ENCODE measurements around the gene CAPN9. TPM values are rescaled to one million over a fixed set of nuclear protein-coding genes. Genes with fewer than 3 reads are reported as not detected.
"Not testable (repeated sequence)": the region's sequence is repeated elsewhere in the genome, so short reads cannot be mapped to it uniquely, and the experiment has no call there.

The CAPN9 gene
- total RNA-seq, 1 donor from 2014 or later = not detected

DNA sequence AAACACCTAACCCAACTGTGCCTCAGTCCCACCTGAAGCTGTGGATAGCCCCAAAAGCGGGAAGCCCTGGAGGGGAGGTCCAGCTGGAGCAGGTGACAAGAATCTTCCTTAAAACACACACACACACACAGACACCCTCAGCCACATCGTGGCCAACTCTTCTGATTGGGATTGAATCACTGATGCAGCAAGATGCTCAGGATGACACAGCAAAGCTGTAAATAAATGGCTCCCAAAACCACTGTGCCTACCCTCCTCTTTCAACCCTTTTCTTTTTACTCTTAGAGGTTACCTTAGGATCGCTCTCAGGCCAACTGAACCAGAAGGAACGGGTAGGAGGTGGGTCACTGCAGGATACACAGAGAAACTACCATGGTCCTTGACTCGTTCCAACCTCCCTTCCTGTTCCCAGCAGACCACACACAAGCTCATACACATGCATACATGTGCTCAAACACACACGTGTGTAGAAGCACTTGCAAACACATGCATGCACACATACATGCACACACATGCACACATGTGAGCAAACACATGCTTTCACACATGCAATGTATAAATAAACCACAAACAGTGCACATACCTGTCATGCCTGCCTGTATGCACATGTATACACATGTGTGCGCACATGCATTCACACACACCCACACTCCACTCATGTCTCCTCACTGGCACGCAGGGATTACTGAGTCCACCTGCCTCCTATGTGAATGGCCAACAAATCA, 14.4 kb downstream of the CAPN9 start:
- Mint-ChIP-seq H3K27me3 (peaks cover 2% of the 10 kb centered on the region), H3K4me1 (no peaks in the 10 kb centered on the region), H3K36me3 (ENCODE audit: low read depth) (no peaks in the 10 kb centered on the region), H3K4me3 (no peak overlapping the region), H3K27ac (no peak overlapping the region), H3K9me3 (no peaks in the 10 kb centered on the region)
- no peak for DNase-seq
- intact Hi-C loops (cut with micrococcal nuclease) = no loop called here

DNA sequence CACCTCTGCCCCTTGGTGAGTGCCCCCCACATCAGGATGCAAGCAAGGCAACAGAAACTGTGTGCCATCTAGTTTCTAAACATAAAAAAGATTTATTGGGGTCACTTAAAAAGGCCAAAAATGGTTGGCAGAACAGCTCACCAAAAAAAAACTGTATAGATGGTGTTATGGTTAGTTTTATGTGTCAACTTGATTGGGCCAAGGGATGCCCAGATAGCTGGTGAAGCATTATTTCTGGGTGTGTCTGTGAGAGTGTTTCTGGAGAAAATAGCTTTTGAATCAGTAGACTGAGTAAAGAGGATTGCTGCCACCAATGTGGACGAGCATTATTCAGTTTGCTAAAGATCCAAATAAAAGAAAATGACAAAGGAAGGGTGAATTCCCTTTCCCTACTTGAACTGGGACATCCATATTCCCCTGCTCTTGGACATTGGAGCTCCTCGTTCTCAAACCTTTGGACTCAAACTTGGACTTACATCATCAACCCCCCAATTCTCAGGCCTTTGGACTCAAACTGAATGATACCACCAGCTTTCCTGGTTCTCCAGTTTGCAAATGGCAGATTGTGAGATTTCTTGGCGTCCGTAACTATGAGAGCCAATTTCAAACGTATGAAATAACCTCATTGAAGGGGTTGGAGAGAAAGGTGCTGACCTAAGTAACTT, 16.9 kb downstream of the CAPN9 start:
- DNase-seq = no peak
- H3K27ac Mint-ChIP-seq = no peak overlapping the region
- no peak overlapping the region for H3K4me3 Mint-ChIP-seq
- no peaks in the 10 kb centered on the region for H3K9me3 Mint-ChIP-seq
- no peaks in the 10 kb centered on the region for H3K4me1 Mint-ChIP-seq
- H3K36me3 Mint-ChIP-seq (ENCODE audit: low read depth) = no peaks in the 10 kb centered on the region
- peaks cover 2% of the 10 kb centered on the region for H3K27me3 Mint-ChIP-seq
- intact Hi-C loops (cut with micrococcal nuclease) = no loop called here

DNA sequence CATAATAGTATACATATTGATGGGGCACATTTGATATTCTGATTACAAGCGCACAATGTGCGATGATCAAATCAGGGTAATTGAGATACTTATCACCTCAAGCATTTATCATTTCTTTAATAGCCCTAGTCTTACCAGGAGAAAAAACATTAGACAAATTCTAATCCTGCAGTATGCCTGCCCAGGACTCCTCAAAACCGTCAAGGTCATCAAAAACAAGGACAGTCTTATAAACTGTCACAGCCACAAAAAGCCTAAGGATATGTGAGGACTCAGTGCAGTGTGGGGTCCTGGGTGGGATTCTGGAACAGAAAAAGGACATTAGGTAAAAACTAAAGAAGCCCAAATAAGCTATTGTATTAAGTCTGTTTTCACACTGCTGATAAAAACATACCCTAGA, 19.1 kb downstream of the CAPN9 start:
- Mint-ChIP-seq H3K27ac (no peak overlapping the region), H3K27me3 (peaks cover 2% of the 10 kb centered on the region), H3K9me3 (no peaks in the 10 kb centered on the region), H3K4me1 (no peaks in the 10 kb centered on the region), H3K36me3 (ENCODE audit: low read depth) (no peaks in the 10 kb centered on the region), H3K4me3 (no peak overlapping the region)
- no peak for DNase-seq
- intact Hi-C loops (cut with micrococcal nuclease) = no loop called here

DNA sequence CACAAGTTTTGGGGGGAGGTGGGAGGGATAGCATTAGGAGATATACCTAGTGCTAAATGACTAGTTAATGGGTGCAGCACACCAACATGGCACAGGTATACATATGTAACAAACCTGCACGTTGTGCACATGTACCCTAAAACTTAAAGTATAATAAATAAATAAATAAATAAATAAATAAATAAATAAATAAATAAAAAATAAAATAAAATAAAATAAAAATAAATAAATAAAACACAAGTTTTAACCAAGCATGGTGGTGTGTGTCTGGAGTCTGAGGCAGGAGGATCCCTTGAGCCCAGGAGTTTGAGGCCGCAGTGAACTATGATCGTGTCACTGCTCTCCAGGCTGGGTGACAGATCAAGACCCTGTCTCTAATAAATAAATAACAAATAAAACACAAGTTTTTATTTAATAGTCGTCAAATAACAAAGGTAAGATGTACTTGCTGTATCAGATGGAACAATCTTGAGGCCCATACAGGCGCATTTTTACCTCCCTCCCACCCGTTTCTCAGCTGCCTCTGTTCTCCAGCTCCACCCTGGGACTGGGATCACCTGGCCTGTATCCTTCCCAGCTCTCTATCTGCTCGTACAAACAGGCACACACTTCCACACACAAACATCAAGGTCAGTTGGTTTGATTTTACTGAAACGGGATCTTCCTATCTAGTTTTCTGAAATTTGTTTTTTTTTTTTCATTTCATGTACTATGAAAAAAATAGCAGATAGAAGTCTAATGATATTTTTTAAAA, 20.8 kb downstream of the CAPN9 start:
- H3K4me3 Mint-ChIP-seq; H3K4me1 Mint-ChIP-seq; DNase-seq; intact Hi-C loops (cut with micrococcal nuclease); H3K36me3 Mint-ChIP-seq (ENCODE audit: low read depth); H3K27me3 Mint-ChIP-seq; H3K27ac Mint-ChIP-seq; H3K9me3 Mint-ChIP-seq: not testable (repeated sequence)

DNA sequence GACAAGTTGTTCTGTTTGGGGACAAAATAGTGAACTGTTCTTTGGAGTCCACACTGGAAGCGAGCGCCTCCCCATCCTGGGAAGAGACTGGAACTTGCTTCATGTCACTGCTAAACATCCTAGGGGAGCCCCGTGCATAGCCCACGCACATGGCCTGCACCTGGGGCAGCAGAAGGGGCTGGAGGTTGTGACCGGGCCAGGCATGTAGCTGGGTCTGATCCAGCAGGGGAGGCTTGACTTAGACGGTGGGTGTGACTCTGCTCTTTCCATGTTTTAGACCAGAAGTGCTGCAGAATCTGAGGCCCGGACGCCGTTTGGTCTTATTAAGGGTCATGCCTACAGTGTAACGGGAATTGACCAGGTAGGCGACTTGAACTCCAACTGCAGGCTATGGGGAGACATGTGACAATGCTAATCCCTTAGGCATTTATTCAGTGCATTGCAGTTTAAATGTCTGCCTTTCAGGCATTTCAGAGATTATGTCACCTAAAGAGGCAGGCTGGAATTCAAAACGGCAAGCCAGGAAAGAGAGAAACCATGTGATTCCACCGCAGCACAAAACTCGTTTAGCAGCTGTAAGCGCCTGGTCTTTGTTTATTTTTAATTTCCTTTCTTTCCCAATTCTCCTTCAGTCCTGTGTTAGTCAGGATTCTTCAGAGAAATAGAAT, 21.8 kb downstream of the CAPN9 start:
- H3K4me1 Mint-ChIP-seq = no peaks in the 10 kb centered on the region
- intact Hi-C loops (cut with micrococcal nuclease) = no loop called here
- H3K4me3 Mint-ChIP-seq = no peak overlapping the region
- no peaks in the 10 kb centered on the region for H3K9me3 Mint-ChIP-seq
- H3K27me3 Mint-ChIP-seq = no peaks in the 10 kb centered on the region
- DNase-seq = no peak
- no peaks in the 10 kb centered on the region for H3K36me3 Mint-ChIP-seq (ENCODE audit: low read depth)
- H3K27ac Mint-ChIP-seq = no peak overlapping the region

DNA sequence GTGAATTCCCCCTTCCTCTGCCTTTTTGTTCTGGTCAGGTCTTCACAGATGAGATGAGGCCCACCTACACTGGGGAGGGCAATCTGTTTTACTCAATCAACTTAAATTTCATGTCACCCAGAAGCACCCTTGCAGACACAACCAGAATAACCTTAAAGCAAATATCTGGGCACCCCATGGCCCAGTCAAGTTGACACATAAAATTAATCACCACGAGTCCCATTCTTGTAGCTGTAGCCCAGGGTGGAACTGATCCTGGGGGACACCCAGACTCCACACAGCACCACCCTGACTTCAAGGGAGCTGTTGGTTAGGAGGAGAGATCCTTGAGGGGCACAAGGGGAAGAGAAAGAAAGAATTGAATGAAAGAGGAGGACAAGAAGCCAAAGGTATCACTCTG, 23.1 kb downstream of the CAPN9 start:
- no peak for DNase-seq
- no peaks in the 10 kb centered on the region for H3K9me3 Mint-ChIP-seq
- no peaks in the 10 kb centered on the region for H3K27me3 Mint-ChIP-seq
- H3K27ac Mint-ChIP-seq = no peak overlapping the region
- no peak overlapping the region for H3K4me3 Mint-ChIP-seq
- no peaks in the 10 kb centered on the region for H3K4me1 Mint-ChIP-seq
- no peaks in the 10 kb centered on the region for H3K36me3 Mint-ChIP-seq (ENCODE audit: low read depth)
- intact Hi-C loops (cut with micrococcal nuclease) = no loop called here

DNA sequence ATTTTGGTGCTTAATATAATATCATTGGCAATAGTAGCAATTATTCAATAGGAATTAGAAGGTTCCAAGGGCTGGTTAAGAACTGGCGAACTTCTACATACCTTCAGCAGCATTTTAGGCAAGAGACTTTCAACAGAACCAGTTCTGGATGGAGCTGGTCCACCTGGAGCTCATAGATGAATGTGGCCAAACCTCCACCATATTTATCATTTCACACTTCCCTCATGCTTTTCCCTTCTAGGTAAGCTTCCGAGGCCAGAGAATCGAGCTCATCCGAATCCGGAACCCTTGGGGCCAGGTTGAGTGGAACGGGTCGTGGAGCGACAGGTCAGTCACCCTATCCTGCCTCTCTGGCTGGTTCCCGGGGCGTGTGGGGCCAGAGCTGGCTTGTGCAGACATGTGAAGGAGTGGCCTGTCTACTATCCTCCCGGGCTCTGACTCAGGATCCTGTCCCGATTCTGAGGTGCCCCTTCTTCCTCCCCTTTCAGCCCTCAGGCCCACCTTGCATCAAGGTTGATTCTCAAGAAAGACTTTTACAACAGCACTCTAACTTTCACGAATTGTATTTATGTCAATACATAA, 24.7 kb downstream of the CAPN9 start:
- no peak for DNase-seq
- no peak overlapping the region for H3K27ac Mint-ChIP-seq
- intact Hi-C loops (cut with micrococcal nuclease) = no loop called here
- no peaks in the 10 kb centered on the region for H3K36me3 Mint-ChIP-seq (ENCODE audit: low read depth)
- H3K9me3 Mint-ChIP-seq = no peaks in the 10 kb centered on the region
- H3K27me3 Mint-ChIP-seq = no peaks in the 10 kb centered on the region
- H3K4me1 Mint-ChIP-seq = no peaks in the 10 kb centered on the region
- no peak overlapping the region for H3K4me3 Mint-ChIP-seq

DNA sequence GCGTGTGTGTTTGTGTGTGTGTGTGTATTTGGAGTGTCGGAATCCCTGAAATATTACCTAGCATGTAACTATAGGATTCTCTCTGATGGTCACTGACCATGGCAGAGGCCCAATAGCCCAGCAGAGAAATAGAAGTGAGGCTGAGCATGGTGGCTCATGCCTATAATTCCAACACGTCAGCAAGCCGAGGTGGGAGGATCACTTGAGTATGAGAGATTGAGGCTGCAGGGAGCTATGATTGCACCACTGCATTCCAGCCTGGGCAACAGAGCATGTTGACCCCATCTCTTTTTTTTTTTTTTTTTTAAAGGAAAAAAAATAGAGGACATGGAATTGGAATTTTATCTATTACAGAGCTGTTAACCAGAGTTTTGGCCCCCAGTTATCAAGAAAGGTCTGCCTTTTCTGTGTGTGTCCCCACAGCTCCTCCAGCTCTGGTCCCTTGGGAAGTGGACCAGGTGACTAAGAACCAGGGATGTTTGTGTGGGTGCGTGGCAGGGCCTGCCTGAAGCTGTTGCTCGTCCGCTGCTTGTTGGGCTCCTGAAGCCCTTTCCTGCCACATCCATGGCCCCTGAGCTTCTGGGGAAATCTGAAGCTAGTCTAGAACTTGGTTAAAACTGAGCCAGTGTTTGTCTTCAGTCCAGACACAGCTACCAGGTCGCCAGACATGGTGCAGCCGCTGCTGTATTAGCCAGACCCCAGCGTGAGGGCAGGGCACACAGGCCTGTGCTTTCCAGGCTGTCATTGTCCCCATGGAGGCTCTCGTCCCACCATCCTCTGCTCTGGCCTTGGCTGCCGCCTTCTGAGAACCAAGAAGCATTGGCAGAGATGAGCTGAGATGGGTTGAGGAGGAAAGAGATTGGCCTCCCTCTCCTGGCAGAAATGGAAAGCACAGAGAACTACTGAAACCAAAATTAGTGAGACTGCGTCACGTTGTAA, 25.5 kb downstream of the CAPN9 start:
- no peak overlapping the region for H3K4me3 Mint-ChIP-seq
- intact Hi-C loops (cut with micrococcal nuclease) = no loop called here
- no peaks in the 10 kb centered on the region for H3K4me1 Mint-ChIP-seq
- H3K36me3 Mint-ChIP-seq (ENCODE audit: low read depth) = no peaks in the 10 kb centered on the region
- no peaks in the 10 kb centered on the region for H3K27me3 Mint-ChIP-seq
- H3K9me3 Mint-ChIP-seq = no peaks in the 10 kb centered on the region
- H3K27ac Mint-ChIP-seq = no peak overlapping the region
- no peak for DNase-seq

DNA sequence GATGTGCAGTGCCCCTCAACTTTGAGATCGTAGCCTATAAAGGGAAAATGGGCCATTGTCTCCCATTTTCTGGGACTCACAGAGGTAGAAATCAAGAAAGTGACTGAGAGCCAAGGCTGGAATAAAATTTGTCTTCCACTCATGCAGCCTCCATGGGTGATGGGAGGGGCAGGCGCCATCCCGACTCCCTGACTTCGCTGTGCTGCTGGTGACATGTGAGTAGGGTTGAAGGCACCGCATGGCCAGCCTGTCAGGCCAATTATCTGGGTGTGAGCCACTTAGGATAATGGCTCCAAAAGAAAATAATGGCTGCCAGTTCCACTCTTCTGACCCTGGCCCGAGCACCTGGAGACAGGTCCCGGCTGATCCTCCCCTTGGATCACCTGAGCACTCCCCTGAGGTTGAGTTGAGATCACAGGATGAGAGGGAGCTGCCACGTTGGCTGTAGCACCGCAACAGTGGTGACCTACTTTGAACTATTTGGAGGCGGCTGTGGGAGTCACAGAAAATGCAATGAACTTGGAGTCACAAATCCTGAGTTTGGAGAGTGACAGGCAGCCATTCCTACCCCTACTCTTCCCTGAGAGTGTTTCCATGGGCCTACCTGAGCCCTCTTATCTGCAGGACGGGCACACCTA, 26.3 kb downstream of the CAPN9 start:
- H3K4me1 Mint-ChIP-seq = no peaks in the 10 kb centered on the region
- no peaks in the 10 kb centered on the region for H3K36me3 Mint-ChIP-seq (ENCODE audit: low read depth)
- intact Hi-C loops (cut with micrococcal nuclease) = no loop called here
- no peaks in the 10 kb centered on the region for H3K27me3 Mint-ChIP-seq
- DNase-seq = no peak
- no peaks in the 10 kb centered on the region for H3K9me3 Mint-ChIP-seq
- H3K27ac Mint-ChIP-seq = no peak overlapping the region
- no peak overlapping the region for H3K4me3 Mint-ChIP-seq

DNA sequence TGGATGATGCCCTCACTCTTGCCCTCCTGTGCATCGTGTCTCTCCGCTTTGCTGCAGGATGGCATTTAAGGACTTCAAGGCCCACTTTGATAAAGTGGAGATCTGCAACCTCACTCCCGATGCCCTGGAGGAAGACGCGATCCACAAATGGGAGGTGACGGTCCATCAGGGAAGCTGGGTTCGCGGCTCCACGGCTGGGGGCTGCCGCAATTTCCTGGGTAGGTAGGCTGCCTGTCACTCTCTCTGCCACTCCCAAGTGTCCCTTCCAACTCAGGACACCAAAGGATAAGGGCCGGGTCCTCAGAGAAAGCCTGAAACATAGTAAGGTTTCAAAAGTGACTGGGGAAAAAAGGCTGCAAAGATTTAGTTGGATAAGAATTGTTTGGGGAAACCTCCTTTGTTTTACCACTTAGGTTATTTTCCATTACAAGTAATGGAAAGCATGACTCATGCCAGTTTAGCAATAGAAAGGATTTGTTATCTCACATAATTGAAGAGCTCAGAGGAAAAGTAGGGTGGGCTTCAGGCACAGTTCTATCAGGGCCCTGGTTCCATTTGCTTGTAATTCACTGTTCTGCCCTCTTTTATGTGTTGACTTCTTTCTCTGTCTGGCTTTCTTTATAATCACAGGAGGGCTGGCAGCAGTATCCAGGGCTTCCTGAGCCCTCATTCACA, 31.9 kb downstream of the CAPN9 start:
- Mint-ChIP-seq H3K27ac (no peak overlapping the region), H3K9me3 (no peaks in the 10 kb centered on the region), H3K4me1 (no peaks in the 10 kb centered on the region), H3K36me3 (ENCODE audit: low read depth) (no peaks in the 10 kb centered on the region), H3K4me3 (no peak overlapping the region), H3K27me3 (peaks cover 4% of the 10 kb centered on the region)
- intact Hi-C loops (cut with micrococcal nuclease) = no loop called here
- DNase-seq = no peak

DNA sequence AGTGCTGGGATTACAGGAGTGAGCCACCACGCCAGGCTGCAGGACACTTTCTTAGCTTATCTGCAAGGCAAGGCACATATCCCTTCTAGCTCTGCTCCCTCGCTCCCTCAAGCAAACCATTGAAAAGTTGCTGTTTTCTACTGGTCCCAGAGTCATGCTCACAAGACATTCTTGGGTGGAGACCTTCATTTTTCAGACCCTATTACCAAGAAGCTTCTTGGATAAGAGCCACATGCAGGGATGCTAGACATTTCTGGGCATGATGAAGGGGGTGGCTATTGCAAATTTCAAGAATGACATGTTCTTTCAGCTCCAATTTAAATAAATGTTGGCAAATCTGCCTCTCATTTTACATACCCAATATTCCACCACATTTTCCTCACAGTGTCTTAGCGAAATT, 33.9 kb downstream of the CAPN9 start:
- Mint-ChIP-seq H3K36me3 (ENCODE audit: low read depth) (no peaks in the 10 kb centered on the region), H3K27ac (no peak overlapping the region), H3K27me3 (peaks cover 4% of the 10 kb centered on the region), H3K4me3 (no peak overlapping the region), H3K4me1 (no peaks in the 10 kb centered on the region), H3K9me3 (no peaks in the 10 kb centered on the region)
- intact Hi-C loops (cut with micrococcal nuclease) = no loop called here
- no peak for DNase-seq

DNA sequence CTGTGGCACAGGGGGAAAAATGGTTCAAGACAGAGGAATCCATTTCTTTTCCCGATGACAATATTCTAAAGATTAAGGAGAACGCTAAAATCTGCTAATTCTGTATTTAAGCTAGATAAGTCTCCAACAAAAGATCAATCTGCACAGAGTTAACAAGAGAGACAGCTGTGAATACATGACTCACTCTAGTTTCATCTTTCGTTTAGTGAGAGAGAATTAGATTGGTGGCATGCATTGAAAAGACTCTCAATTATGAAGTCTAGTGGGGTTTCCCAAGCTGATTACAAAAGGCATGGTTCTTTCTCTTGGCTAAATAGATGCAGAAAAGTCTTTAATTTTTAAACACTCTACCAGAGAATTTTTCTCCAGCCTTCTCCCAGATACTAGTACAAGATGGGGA, 34.4 kb downstream of the CAPN9 start:
- DNase-seq = no peak
- Mint-ChIP-seq H3K27me3 (peaks cover 4% of the 10 kb centered on the region), H3K27ac (no peak overlapping the region), H3K4me3 (no peak overlapping the region), H3K9me3 (no peaks in the 10 kb centered on the region), H3K36me3 (ENCODE audit: low read depth) (no peaks in the 10 kb centered on the region), H3K4me1 (no peaks in the 10 kb centered on the region)
- intact Hi-C loops (cut with micrococcal nuclease) = no loop called here
